NCI-H2107 treated with DMSO at 0.1 percent for 48 hours (cell line): ENCODE results near the gene MACF1.
"Not testable (repeated sequence)": the region's sequence is repeated elsewhere in the genome, so short reads cannot be mapped to it uniquely, and the experiment has no call there.

ENCODE experiments used
- DNase-seq: peaks from one replicate; lab custom pipeline; 2025; ENCODE audit not compliant: unreplicated experiment; lab: John Stamatoyannopoulos, UW

MACF1 gene

GRCh38 chr1:39177706-39178105 is 26.8 kb upstream of the MACF1 start:
- DNase-seq = no peak

- DNase-seq = no peak
These were observed 25.7 kb upstream of the MACF1 start for GRCh38 chr1:39178541-39179431.

GRCh38 chr1:39181311-39181710 is 23.2 kb upstream of the MACF1 start:
- no peak for DNase-seq

- no peak for DNase-seq
These were observed 21.7 kb upstream of the MACF1 start for GRCh38 chr1:39182804-39183203.

- peak; percentile 100 for DNase-seq
These were observed 20.8 kb upstream of the MACF1 start for GRCh38 chr1:39183503-39184353.

GRCh38 chr1:39184354-39184818 is 20.1 kb upstream of the MACF1 start:
- no peak for DNase-seq

GRCh38 chr1:39187275-39188046 is 17.0 kb upstream of the MACF1 start:
- no peak for DNase-seq

GRCh38 chr1:39189592-39190041 is 14.9 kb upstream of the MACF1 start:
- peak; percentile 95 for DNase-seq

- no peak for DNase-seq
These were observed 14.4 kb upstream of the MACF1 start for GRCh38 chr1:39190096-39190495.

GRCh38 chr1:39194398-39195051 is 10.0 kb upstream of the MACF1 start:
- no peak for DNase-seq

- no peak for DNase-seq
These were observed 9.1 kb upstream of the MACF1 start for GRCh38 chr1:39195166-39196111.

- peak; percentile 96 for DNase-seq
These were observed 8.0 kb upstream of the MACF1 start for GRCh38 chr1:39196244-39197215.

- DNase-seq = no peak
These were observed 4.9 kb upstream of the MACF1 start for GRCh38 chr1:39199593-39199992.

- no peak for DNase-seq
These were observed 746 bp downstream of the MACF1 start for GRCh38 chr1:39205102-39205780.

GRCh38 chr1:39205781-39206464 is 1.4 kb downstream of the MACF1 start:
- no peak for DNase-seq

- DNase-seq = not testable (repeated sequence)
These were observed 3.9 kb downstream of the MACF1 start for GRCh38 chr1:39208360-39208759.

- no peak for DNase-seq
These were observed 6.2 kb downstream of the MACF1 start for GRCh38 chr1:39210649-39211048.
